ENCODE results near the gene NOTCH1.

The NOTCH1 gene

DNA sequence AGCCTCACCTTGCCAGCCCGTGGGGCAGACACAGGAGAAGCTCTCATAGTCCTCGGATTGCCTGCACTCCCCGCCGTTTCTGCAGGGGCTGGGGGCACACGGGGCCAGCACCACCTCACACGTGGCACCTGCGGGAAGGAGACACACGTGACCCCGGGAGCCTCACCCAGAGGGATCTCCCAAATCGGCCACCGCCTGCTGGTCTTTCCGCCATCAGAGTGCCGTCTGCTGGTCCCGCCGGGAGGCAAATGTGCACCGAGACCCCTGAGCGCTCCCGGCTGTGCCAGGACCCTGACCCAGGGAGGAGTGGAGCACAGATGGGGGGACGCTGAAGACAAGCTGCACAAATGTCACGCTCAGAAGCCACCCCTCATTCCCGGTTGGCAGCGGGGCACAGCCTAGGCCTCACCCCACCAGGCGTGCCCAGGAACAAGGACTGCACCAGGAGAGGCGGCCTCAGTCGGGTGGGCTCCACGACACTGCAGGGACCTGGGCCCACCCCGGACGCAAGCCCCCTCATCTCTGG lies 34.6 kb downstream of the NOTCH1 start:
- in situ Hi-C loops (cut with MboI; ENCODE audit: low pct_unique_long_range_greater_than_20kb, low sequenced_read_pairs, unreplicated experiment) = no loop called here
- DNase-seq (ENCODE audit: low spot score) = no peak
- TF ChIP-seq, protein P1, sequence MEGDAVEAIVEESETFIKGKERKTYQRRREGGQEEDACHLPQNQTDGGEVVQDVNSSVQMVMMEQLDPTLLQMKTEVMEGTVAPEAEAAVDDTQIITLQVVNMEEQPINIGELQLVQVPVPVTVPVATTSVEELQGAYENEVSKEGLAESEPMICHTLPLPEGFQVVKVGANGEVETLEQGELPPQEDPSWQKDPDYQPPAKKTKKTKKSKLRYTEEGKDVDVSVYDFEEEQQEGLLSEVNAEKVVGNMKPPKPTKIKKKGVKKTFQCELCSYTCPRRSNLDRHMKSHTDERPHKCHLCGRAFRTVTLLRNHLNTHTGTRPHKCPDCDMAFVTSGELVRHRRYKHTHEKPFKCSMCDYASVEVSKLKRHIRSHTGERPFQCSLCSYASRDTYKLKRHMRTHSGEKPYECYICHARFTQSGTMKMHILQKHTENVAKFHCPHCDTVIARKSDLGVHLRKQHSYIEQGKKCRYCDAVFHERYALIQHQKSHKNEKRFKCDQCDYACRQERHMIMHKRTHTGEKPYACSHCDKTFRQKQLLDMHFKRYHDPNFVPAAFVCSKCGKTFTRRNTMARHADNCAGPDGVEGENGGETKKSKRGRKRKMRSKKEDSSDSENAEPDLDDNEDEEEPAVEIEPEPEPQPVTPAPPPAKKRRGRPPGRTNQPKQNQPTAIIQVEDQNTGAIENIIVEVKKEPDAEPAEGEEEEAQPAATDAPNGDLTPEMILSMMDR (IDR thresholded peaks at IDR 0.05; ENCODE audit: extremely low read depth, insufficient read depth, missing control alignments) = no peak

DNA sequence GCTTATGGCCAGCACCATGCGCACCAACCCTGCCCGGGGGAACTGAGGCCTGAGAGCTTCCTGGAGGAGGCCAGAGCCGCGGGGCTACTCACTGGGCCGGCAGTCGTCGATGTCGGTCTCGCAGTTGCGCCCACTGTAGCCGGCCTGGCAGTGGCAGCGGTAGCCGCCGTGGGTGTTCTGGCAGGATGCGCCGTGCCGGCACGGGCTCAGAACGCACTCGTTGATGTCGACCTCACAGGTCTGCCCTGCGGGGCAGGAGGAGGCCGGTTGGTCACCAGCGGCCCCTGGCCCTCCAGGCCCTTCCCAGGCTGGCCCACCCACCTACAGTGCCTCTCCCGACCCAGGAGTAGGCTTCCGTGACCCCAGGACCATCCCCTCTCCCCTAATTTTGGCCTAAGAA lies 35.3 kb downstream of the NOTCH1 start:
- TF ChIP-seq, protein P1 (IDR thresholded peaks at IDR 0.05; ENCODE audit: extremely low read depth, insufficient read depth, missing control alignments) = no peak
- DNase-seq (ENCODE audit: low spot score) = no peak
- in situ Hi-C loops (cut with MboI; ENCODE audit: low pct_unique_long_range_greater_than_20kb, low sequenced_read_pairs, unreplicated experiment) = no loop called here

DNA sequence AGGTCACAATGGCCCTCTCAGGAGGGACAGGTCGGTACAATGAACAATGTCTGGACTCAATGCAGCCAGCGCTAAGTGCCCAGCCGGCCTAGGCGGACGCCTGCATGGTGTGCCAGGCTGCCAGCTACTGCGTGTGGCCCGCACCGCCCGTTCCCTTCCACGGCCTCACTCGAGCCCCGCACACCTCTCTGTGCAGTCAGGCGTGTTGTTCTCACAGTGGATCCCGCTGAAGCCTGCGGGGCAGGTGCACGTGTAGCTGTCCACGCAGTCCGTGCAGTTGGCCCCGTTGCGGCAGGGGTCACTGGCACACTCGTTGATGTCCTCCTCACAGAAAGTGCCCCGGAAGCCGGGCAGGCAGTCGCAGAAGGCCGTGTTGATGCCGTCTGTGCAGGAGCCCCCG lies 36.3 kb downstream of the NOTCH1 start:
- TF ChIP-seq, protein P1 (IDR thresholded peaks at IDR 0.05; ENCODE audit: extremely low read depth, insufficient read depth, missing control alignments) = no peak
- DNase-seq (ENCODE audit: low spot score) = no peak
- in situ Hi-C loops (cut with MboI; ENCODE audit: low pct_unique_long_range_greater_than_20kb, low sequenced_read_pairs, unreplicated experiment) = no loop called here

DNA sequence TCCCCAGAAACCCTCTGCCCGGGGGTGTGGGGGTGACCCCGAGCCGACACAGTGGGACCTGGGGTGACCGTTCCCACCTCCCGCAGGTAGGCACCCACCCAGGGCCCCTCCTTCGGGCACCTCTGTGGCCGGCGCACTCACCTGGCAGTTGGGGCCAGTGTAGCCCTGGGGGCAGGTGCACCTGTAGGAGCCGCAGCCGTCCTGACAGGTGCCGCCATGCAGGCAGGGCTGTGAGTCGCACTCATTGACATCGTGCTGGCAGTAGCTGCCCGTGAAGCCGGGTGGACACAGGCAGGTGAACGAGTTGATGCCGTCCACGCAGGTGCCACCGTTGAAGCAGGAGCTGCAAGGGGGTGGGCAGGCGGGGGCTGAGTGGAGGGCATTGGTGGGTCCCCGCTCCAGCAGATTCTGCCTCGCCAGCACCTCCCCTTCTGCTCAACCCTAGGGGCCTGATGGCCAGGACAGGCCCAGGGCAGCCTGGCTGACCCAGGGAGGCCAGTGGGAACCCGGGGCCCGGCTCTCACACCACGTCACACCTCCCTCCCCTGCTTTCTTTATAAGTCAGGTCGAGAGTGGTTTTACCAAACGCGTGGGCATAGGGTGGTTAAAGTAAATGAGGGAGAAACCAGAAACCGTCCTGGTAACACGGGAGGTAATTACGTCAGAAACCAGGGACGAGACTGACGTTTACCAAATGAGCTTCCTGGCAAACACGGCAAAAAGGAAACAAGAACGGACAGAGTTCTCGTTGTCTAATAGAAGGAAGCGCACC lies 36.9 kb downstream of the NOTCH1 start:
- in situ Hi-C loops (cut with MboI; ENCODE audit: low pct_unique_long_range_greater_than_20kb, low sequenced_read_pairs, unreplicated experiment) = no loop called here
- TF ChIP-seq, protein P1 (IDR thresholded peaks at IDR 0.05; ENCODE audit: extremely low read depth, insufficient read depth, missing control alignments) = no peak

DNA sequence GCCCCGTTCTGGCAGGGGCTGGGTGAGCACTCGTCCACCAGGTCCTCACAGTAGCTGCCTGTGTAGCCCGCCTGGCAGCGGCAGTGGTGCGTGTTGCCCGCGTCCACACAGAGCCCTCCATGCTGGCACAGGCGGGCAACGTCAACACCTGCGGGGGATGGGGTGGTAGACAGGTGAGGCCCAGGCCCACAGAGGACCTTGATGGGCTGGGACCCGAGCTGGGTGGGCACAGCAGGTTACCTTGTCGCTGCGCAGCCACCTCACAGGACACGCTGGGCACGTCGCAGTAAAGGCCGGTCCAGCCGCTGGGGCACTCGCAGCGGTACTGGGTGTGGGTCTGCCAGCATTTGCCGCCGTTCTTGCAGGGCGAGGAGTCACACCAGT lies 37.9 kb downstream of the NOTCH1 start:
- DNase-seq (ENCODE audit: low spot score) = no peak
- TF ChIP-seq, protein P1 (IDR thresholded peaks at IDR 0.05; ENCODE audit: extremely low read depth, insufficient read depth, missing control alignments) = no peak
- in situ Hi-C loops (cut with MboI; ENCODE audit: low pct_unique_long_range_greater_than_20kb, low sequenced_read_pairs, unreplicated experiment) = no loop called here

More for the DNA sequence above, 36.9 kb downstream of the NOTCH1 start:
- DNase-seq (ENCODE audit: low spot score) = no peak

DNA sequence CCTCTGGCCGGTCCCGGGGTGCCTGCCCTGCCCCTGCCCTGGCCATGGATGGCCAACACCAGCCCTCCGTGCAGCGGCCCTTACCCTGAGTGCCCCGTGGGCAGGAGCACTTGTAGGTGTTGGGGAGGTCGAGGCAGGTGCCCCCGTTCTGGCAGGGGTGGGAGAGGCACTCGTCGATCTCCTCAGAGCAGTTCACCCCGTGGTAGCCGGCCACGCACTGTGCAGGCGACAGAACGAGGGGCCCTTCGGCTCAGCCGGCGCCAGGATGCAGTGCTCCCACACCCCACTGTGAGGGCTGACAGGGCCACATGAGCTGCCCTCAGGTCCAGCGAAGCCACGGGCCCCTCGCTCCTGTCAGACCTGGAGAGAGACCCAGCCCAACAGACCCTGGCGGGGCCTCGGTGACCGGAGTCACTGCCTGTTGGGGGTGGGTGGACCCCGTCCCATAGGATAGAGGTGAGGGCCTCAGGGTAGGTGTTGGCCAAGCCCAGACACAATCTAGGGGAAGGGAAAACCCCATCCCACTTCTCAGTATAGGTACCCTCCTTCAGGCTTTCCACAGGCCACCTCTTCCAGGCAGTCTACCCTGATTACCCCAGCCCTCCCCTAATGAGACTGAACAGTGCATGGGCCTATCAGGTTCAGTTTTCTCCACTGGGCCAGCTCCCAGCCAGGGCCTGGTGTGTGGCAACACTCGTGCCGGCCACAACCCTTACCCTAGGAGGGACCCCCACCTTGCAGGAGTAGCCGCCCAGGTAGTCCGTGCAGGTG lies 38.4 kb downstream of the NOTCH1 start:
- TF ChIP-seq, protein P1 (IDR thresholded peaks at IDR 0.05; ENCODE audit: extremely low read depth, insufficient read depth, missing control alignments) = no peak
- no peak for DNase-seq (ENCODE audit: low spot score)
- in situ Hi-C loops (cut with MboI; ENCODE audit: low pct_unique_long_range_greater_than_20kb, low sequenced_read_pairs, unreplicated experiment) = no loop called here

Measured in GM13977 (cell line).